Pancreas (tissue), 10 donors: Measurements from ENCODE around the gene SPEM2. TPM values are rescaled to one million over a fixed set of nuclear protein-coding genes. Genes with fewer than 3 reads are reported as not detected.

Source experiments
- ATAC-seq, 4 donors: fragments of 200-7000 bp; cut with Tn5 transposase; one replicate each; pipeline versions ENCODE4 v1.8.0 to v1.9.1; 2020; ENCODE audit warnings: mild to moderate bottlenecking in 4 of 4, moderate library complexity in 4 of 4
- DNase-seq, 6 donors: peaks; one replicate each; pipeline ENCODE4 v3.0.0-alpha.2; 2020
- FAIRE-seq: peaks from 2 replicates; lab custom pipeline; 2012; peaks lifted over from hg19 to GRCh38; lab: Jason Lieb, UNC
- H3K27ac ChIP-seq, 4 donors: fragments of 200-600 bp; sonication (generic); 1 replicate in 3 of 4; 2 replicates in 1 of 4; pipeline versions ENCODE4 v1.5.0 to v1.8.0; 2020
- H3K27me3 ChIP-seq, 4 donors: fragments of 200-600 bp; one replicate each; pipeline ENCODE4 v1.8.0; 2021
- H3K36me3 ChIP-seq, 3 donors: fragments of 200-600 bp; sonication (generic) in 1 of 3; one replicate each; pipeline versions ENCODE4 v1.5.0 to v1.8.0; 2020 to 2021
- H3K4me1 ChIP-seq, 3 donors: fragments of 200-600 bp; one replicate each; pipeline ENCODE4 v1.8.0; 2021
- H3K4me3 ChIP-seq, 4 donors: fragments of 200-600 bp; sonication (generic) in 2 of 4; one replicate each; pipeline versions ENCODE4 v1.5.0 to v1.8.0; 2020 to 2021
- H3K9me3 ChIP-seq, 4 donors: fragments of 200-600 bp; one replicate each; pipeline ENCODE4 v1.8.0; 2021
- CTCF ChIP-seq, 4 donors: fragments of 200-600 bp; sonication (generic) in 3 of 4; IDR thresholded peaks; one replicate each; pipeline versions ENCODE4 v1.5.0 to v1.8.0; 2021; ENCODE audit warnings: antibody characterized with exemption in 4 of 4
- WGBS, 2 donors: extraction: QIAGEN DNeasy Blood & Tissue Kit; methylation state at CpG; one replicate each; pipeline ENCODE4 v1.1.7; 2013; 5-methylcytosine and 5-hydroxymethylcytosine counted together
- intact Hi-C, 3 donors: fragments of 100-400 bp; cut with DNase I; formaldehyde crosslinking; loops; one replicate each; pipeline versions ENCODE4 v1.11.1 to v1.14.2; 2022
- polyA plus RNA-seq, 2 donors: library from polyadenylated mRNA; stranded (reverse); fragments of 200-250 nt; gene quantifications; one replicate each; pipeline ENCODE4 v1.2.3, GENCODE V29; 2013
- total RNA-seq, 6 donors: library from RNA; stranded (reverse); fragmentation: NEBNext Ultra II Directional in 4 of 6; extraction: Animal tissue kit (Norgen Biotek cat#: 25700) in 4 of 6; gene quantifications; one replicate each; pipeline versions ENCODE4 v1.2.1 to v1.2.4, GENCODE V29; 2021 to 2023
- donor health status: healthy with polysubstance abuse.
- donor health status: DM: no; HTN: no; CAD: no; lungs with moderate emphysema.
- donor health status: DM: no; HTN: no; CAD: no.
- donor health status: control.
- donor health status: control.
- donor health status: Bipolar disorder and iron deficiency.
- donor health status: DM: yes; HTN: yes; CAD: no.
- donor health status: DM: no; HTN: no; CAD: no.
- donor health status: DM: no; HTN: no; CAD: no.
- donor health status: DM: yes; HTN: yes; CAD: no.

Gene SPEM2
- total and polyA plus RNA-seq, 8 donors = not detected

- TF ChIP-seq CTCF (IDR thresholded peaks at IDR 0.05) = no peak
- Histone ChIP-seq H3K27me3 (no peaks in the 10 kb centered on the region), H3K4me3 (no peak overlapping the region), H3K36me3 (no peaks in the 10 kb centered on the region), H3K4me1 (peaks cover 6 to 11% (median 8%) of the 10 kb centered on the region in 3 donors), H3K9me3 (no peaks in the 10 kb centered on the region), H3K27ac (no peak overlapping the region)
- 90 to 92% methylated on average over 11 of the region's 11 CpGs for WGBS, 2 donors
- no peak for DNase-seq
- no peak for ATAC-seq
- intact Hi-C loops = no loop called here
- no peak for FAIRE-seq
Measured at GRCh38 chr17:7383371-7383741, 42.1 kb upstream of the SPEM2 start.

GRCh38 chr17:7383742-7384488, 41.5 kb upstream of the SPEM2 start:
- WGBS, 2 donors = 77 to 82% methylated on average over 65 of the region's 65 CpGs
- H3K9me3 ChIP-seq = no peaks in the 10 kb centered on the region
- H3K36me3 ChIP-seq = peaks cover 0 to 3% (median 0%) of the 10 kb centered on the region in 3 donors
- no peak for TF ChIP-seq CTCF (IDR thresholded peaks at IDR 0.05)
- ATAC-seq (peak in 2 of 4 donors; percentile 26 to 29), DNase-seq (no peak), FAIRE-seq (no peak)
- peaks cover 6 to 11% (median 8%) of the 10 kb centered on the region in 3 donors for H3K4me1 ChIP-seq
- no peak overlapping the region for H3K27ac ChIP-seq
- intact Hi-C loops = no loop called here
- H3K27me3 ChIP-seq = no peaks in the 10 kb centered on the region
- H3K4me3 ChIP-seq = peak overlapping the region in 1 of 4 donors; percentile 33

GRCh38 chr17:7384489-7385081, 40.8 kb upstream of the SPEM2 start:
- ATAC-seq = no peak
- no peak for TF ChIP-seq CTCF (IDR thresholded peaks at IDR 0.05)
- no peak for DNase-seq
- Histone ChIP-seq H3K36me3 (peaks cover 0 to 10% (median 0%) of the 10 kb centered on the region in 3 donors), H3K4me3 (peak overlapping the region in 1 of 4 donors; percentile 33), H3K9me3 (no peaks in the 10 kb centered on the region), H3K27me3 (no peaks in the 10 kb centered on the region), H3K27ac (no peak overlapping the region), H3K4me1 (peaks cover 6 to 11% (median 8%) of the 10 kb centered on the region in 3 donors)
- intact Hi-C loops = no loop called here
- 84 to 91% methylated on average over 23 of the region's 23 CpGs for WGBS, 2 donors
- no peak for FAIRE-seq

GRCh38 chr17:7388856-7389255, 36.6 kb upstream of the SPEM2 start:
- H3K27ac ChIP-seq = no peak overlapping the region
- H3K9me3 ChIP-seq = no peaks in the 10 kb centered on the region
- no peak overlapping the region for H3K4me3 ChIP-seq
- TF ChIP-seq CTCF (IDR thresholded peaks at IDR 0.05) = no peak
- H3K27me3 ChIP-seq = no peaks in the 10 kb centered on the region
- peaks cover 0 to 3% (median 0%) of the 10 kb centered on the region in 3 donors for H3K4me1 ChIP-seq
- DNase-seq = no peak
- ATAC-seq = no peak
- intact Hi-C loops = no loop called here
- no peak for FAIRE-seq
- H3K36me3 ChIP-seq = peaks cover 0 to 10% (median 0%) of the 10 kb centered on the region in 3 donors
- WGBS, 2 donors = 93 to 96% methylated on average over 10 of the region's 10 CpGs
